Fibroblast of lung (primary cell): ENCODE results near the gene TMEM42.

Source experiments
- EZH2 ChIP-seq: IDR thresholded peaks from 2 replicates; pipeline ENCODE4 v1.5.1; 2012; ENCODE audit warnings: low read length, control low read depth, mild to moderate bottlenecking; ENCODE audit errors: missing control alignments
- TF ChIP-seq, protein P1 (sequence below), 2 donors: IDR thresholded peaks in 1 of 2; conservative IDR thresholded peaks in 1 of 2; 1 replicate in 1 of 2; 2 replicates in 1 of 2; pipeline ENCODE4 v1.5.1; 2011 to 2012; ENCODE audit warnings: low read length in 2 of 2, control low read depth in 1 of 2, inconsistent platforms in 1 of 2, low read depth in 1 of 2, mild to moderate bottlenecking in 1 of 2

- TF ChIP-seq, protein P1, sequence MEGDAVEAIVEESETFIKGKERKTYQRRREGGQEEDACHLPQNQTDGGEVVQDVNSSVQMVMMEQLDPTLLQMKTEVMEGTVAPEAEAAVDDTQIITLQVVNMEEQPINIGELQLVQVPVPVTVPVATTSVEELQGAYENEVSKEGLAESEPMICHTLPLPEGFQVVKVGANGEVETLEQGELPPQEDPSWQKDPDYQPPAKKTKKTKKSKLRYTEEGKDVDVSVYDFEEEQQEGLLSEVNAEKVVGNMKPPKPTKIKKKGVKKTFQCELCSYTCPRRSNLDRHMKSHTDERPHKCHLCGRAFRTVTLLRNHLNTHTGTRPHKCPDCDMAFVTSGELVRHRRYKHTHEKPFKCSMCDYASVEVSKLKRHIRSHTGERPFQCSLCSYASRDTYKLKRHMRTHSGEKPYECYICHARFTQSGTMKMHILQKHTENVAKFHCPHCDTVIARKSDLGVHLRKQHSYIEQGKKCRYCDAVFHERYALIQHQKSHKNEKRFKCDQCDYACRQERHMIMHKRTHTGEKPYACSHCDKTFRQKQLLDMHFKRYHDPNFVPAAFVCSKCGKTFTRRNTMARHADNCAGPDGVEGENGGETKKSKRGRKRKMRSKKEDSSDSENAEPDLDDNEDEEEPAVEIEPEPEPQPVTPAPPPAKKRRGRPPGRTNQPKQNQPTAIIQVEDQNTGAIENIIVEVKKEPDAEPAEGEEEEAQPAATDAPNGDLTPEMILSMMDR (conservative IDR thresholded peaks at IDR 0.05 in 1 of 2, IDR thresholded peaks at IDR 0.05 in 1 of 2; ENCODE audit: low read depth in 1 of 2, low read length in 2 of 2): no peak
- no peak for TF ChIP-seq EZH2
Measured at GRCh38 chr3:44890258-44890657, 28.5 kb downstream of the TMEM42 start.
